Tibial nerve (tissue), 4 donors: ENCODE measurements around the gene SAP30BP. TPM values are rescaled to one million over a fixed set of nuclear protein-coding genes. Genes with fewer than 3 reads are reported as not detected.

ENCODE experiments used
- DNase-seq, 2 donors: peaks; one replicate each; pipeline ENCODE4 v3.0.0-alpha.2; 2019; ENCODE audit warnings: low spot score in 2 of 2
- H3K27ac ChIP-seq, 4 donors: fragments of 200-600 bp; sonication (generic) in 3 of 4; one replicate each; pipeline ENCODE4 v1.5.1; 2017 to 2019; ENCODE audit warnings: mild to moderate bottlenecking in 1 of 4
- H3K27me3 ChIP-seq, 2 donors: fragments of 200-600 bp; sonication (generic) in 1 of 2; one replicate each; pipeline versions ENCODE4 v1.5.1 to v1.6.0; 2017 to 2019
- H3K36me3 ChIP-seq, 3 donors: fragments of 200-600 bp; sonication (generic); one replicate each; pipeline ENCODE4 v1.5.1; 2018 to 2019
- H3K4me1 ChIP-seq, 4 donors: fragments of 200-600 bp; sonication (generic) in 3 of 4; one replicate each; pipeline ENCODE4 v1.5.1; 2017 to 2019
- H3K4me3 ChIP-seq, 4 donors: fragments of 200-600 bp; sonication (generic) in 3 of 4; one replicate each; pipeline ENCODE4 v1.5.1; 2017 to 2019; ENCODE audit warnings: mild to moderate bottlenecking in 1 of 4, moderate library complexity in 1 of 4
- H3K9me3 ChIP-seq, 4 donors: fragments of 200-600 bp; sonication (generic) in 3 of 4; one replicate each; pipeline ENCODE4 v1.5.1; 2017 to 2019
- CTCF ChIP-seq, 5 experiments: fragments of 200-600 bp in 3 of 5; fragments of 450-650 bp in 2 of 5; sonication (generic) in 3 of 5; IDR thresholded peaks; one replicate each; pipeline ENCODE4 v1.5.1; 2016 to 2019; ENCODE audit warnings: antibody characterized with exemption in 5 of 5, mild to moderate bottlenecking in 3 of 5, moderate library complexity in 2 of 5
- EP300 ChIP-seq, 2 donors: sonication (generic); formaldehyde crosslinking; IDR thresholded peaks; one replicate each; pipeline ENCODE4 v1.6.1; 2017; ENCODE audit warnings: antibody characterized with exemption in 2 of 2, mild to moderate bottlenecking in 1 of 2
- POLR2A ChIP-seq, 2 donors: fragments of 450-650 bp; IDR thresholded peaks; one replicate each; pipeline ENCODE4 v1.6.1; 2017; ENCODE audit warnings: antibody characterized with exemption in 2 of 2, mild to moderate bottlenecking in 2 of 2, moderate library complexity in 2 of 2
- WGBS, 2 donors: methylation state at CpG; one replicate each; pipeline ENCODE4 v1.1.5; 2018; 5-methylcytosine and 5-hydroxymethylcytosine counted together
- total RNA-seq, 4 donors: library from RNA; depleted of rRNA; stranded (reverse); fragments of >200 nt; gene quantifications; one replicate each; pipeline ENCODE4 v1.1.0, GENCODE V29; 2016

The SAP30BP gene
- total RNA-seq, 4 donors from 2014 or later: 63.9 to 119 (median 95.3) TPM

GRCh38 chr17:75724016-75725003, 57.2 kb downstream of the SAP30BP start:
- Histone ChIP-seq H3K27me3 (peaks cover 0 to 26% of the 10 kb centered on the region in 2 donors), H3K9me3 (no peaks in the 10 kb centered on the region), H3K36me3 (peaks cover 3 to 56% (median 3%) of the 10 kb centered on the region in 3 donors), H3K27ac (peak overlapping the region; percentile 89 to 98 (median 95)), H3K4me1 (peaks cover 0 to 60% (median 21%) of the 10 kb centered on the region in 4 donors), H3K4me3 (peak overlapping the region in 3 of 4 donors; percentile 57 to 84 (median 74))
- TF ChIP-seq EP300 (IDR thresholded peaks at IDR 0.05) (peak in 1 of 2 donors; percentile 20), CTCF (IDR thresholded peaks at IDR 0.05) (no peak), POLR2A (IDR thresholded peaks at IDR 0.05) (no peak)
- WGBS, 2 donors: 53 to 55% methylated on average over 16 to 18 of the region's 23 CpGs
- no peak for DNase-seq

- H3K4me1 ChIP-seq: peaks cover 0 to 48% (median 15%) of the 10 kb centered on the region in 4 donors
- peak overlapping the region in 2 of 4 donors; percentile 95 to 98 for H3K27ac ChIP-seq
- no peak overlapping the region for H3K4me3 ChIP-seq
- H3K27me3 ChIP-seq: peaks cover 0 to 23% of the 10 kb centered on the region in 2 donors
- DNase-seq: no peak
- WGBS, 2 donors: 90 to 93% methylated on average over 7 of the region's 7 CpGs
- TF ChIP-seq EP300 (IDR thresholded peaks at IDR 0.05) (no peak), CTCF (IDR thresholded peaks at IDR 0.05) (no peak)
- H3K36me3 ChIP-seq: peaks cover 5 to 68% (median 9%) of the 10 kb centered on the region in 3 donors
- no peaks in the 10 kb centered on the region for H3K9me3 ChIP-seq
These were observed 58.4 kb downstream of the SAP30BP start for GRCh38 chr17:75725504-75725903.

GRCh38 chr17:75727391-75727790, 60.3 kb downstream of the SAP30BP start:
- Histone ChIP-seq H3K27ac (peak overlapping the region in 2 of 4 donors; percentile 4 to 98), H3K36me3 (peaks cover 5 to 87% (median 14%) of the 10 kb centered on the region in 3 donors), H3K27me3 (peaks cover 0 to 8% of the 10 kb centered on the region in 2 donors), H3K9me3 (no peaks in the 10 kb centered on the region), H3K4me3 (no peak overlapping the region), H3K4me1 (peaks cover 0 to 34% (median 13%) of the 10 kb centered on the region in 4 donors)
- TF ChIP-seq CTCF (IDR thresholded peaks at IDR 0.05) (no peak), EP300 (IDR thresholded peaks at IDR 0.05) (no peak), POLR2A (IDR thresholded peaks at IDR 0.05) (no peak)
- 93 to 95% methylated on average over 8 to 11 of the region's 18 CpGs for WGBS, 2 donors
- DNase-seq: no peak

- peaks cover 0 to 20% (median 1%) of the 10 kb centered on the region in 4 donors for H3K4me1 ChIP-seq
- no peaks in the 10 kb centered on the region for H3K27me3 ChIP-seq
- DNase-seq: no peak
- H3K4me3 ChIP-seq: no peak overlapping the region
- no peaks in the 10 kb centered on the region for H3K9me3 ChIP-seq
- 86 to 90% methylated on average over 7 of the region's 7 CpGs for WGBS, 2 donors
- H3K36me3 ChIP-seq: peaks cover 5 to 100% (median 14%) of the 10 kb centered on the region in 3 donors
- TF ChIP-seq EP300 (IDR thresholded peaks at IDR 0.05) (no peak), CTCF (IDR thresholded peaks at IDR 0.05) (no peak), POLR2A (IDR thresholded peaks at IDR 0.05) (no peak)
- H3K27ac ChIP-seq: no peak overlapping the region
These were observed 62.2 kb downstream of the SAP30BP start for GRCh38 chr17:75729351-75729750.

GRCh38 chr17:75730065-75730464, 62.9 kb downstream of the SAP30BP start:
- Histone ChIP-seq H3K36me3 (peaks cover 5 to 96% (median 14%) of the 10 kb centered on the region in 3 donors), H3K4me1 (peaks cover 0 to 16% (median 0%) of the 10 kb centered on the region in 4 donors), H3K4me3 (no peak overlapping the region), H3K27ac (peak overlapping the region in 1 of 4 donors; percentile 13), H3K9me3 (no peaks in the 10 kb centered on the region), H3K27me3 (no peaks in the 10 kb centered on the region)
- DNase-seq: no peak
- TF ChIP-seq CTCF (IDR thresholded peaks at IDR 0.05) (no peak), EP300 (IDR thresholded peaks at IDR 0.05) (no peak), POLR2A (IDR thresholded peaks at IDR 0.05) (no peak)
- WGBS, 2 donors: 90 to 91% methylated on average over 19 to 24 of the region's 24 CpGs
